GM23338 (cell line): ENCODE results near the gene DEPDC5. TPM values are rescaled to one million over a fixed set of nuclear protein-coding genes. Genes with fewer than 3 reads are reported as not detected.

Source experiments
- ATAC-seq: fragments of 200-7000 bp; cut with Tn5 transposase; 3 replicates; pipeline ENCODE4 v1.9.1; 2020
- DNase-seq: peaks from one replicate; pipeline ENCODE4 v3.0.0-alpha.2; 2015; ENCODE audit warnings: low spot score
- H2AFZ ChIP-seq: fragments of 200-600 bp; sonication (generic); 2 replicates; pipeline ENCODE4 v1.8.0; 2016; ENCODE audit warnings: antibody characterized with exemption, mild to moderate bottlenecking, moderate library complexity
- H3F3A ChIP-seq: fragments of 200-600 bp; sonication (generic); replicated peaks from 2 replicates; pipeline ENCODE4 v1.8.0; 2017; ENCODE audit warnings: antibody characterized with exemption, mixed run types, low read depth
- H3K27ac ChIP-seq: fragments of 200-600 bp; sonication (generic); 2 replicates; pipeline ENCODE4 v1.6.1; 2016; ENCODE audit warnings: low read depth
- H3K27me3 ChIP-seq: fragments of 200-600 bp; sonication (generic); 2 replicates; pipeline ENCODE4 v1.8.0; 2016; ENCODE audit warnings: mild to moderate bottlenecking, mixed run types, moderate library complexity; ENCODE audit not compliant: insufficient read depth
- H3K36me3 ChIP-seq: fragments of 200-600 bp; sonication (generic); 2 replicates; pipeline ENCODE4 v1.8.0; 2016; ENCODE audit warnings: mild to moderate bottlenecking; ENCODE audit not compliant: insufficient read depth
- H3K4me1 ChIP-seq: fragments of 200-600 bp; sonication (generic); 2 replicates; pipeline ENCODE4 v1.8.0; 2016; ENCODE audit warnings: mild to moderate bottlenecking, moderate library complexity; ENCODE audit not compliant: insufficient read depth
- H3K4me2 ChIP-seq: fragments of 200-600 bp; sonication (generic); 2 replicates; pipeline ENCODE4 v1.7.1; 2017; ENCODE audit warnings: mixed run types
- H3K4me3 ChIP-seq: fragments of 200-600 bp; sonication (generic); 2 replicates; pipeline ENCODE4 v1.6.1; 2016; ENCODE audit warnings: mixed run types
- H3K79me2 ChIP-seq: fragments of 200-600 bp; sonication (generic); replicated peaks from 2 replicates; pipeline ENCODE4 v1.8.0; 2017; ENCODE audit warnings: mild to moderate bottlenecking; ENCODE audit not compliant: insufficient read depth
- H3K9me2 ChIP-seq: fragments of 200-600 bp; sonication (generic); 2 replicates; pipeline ENCODE4 v1.8.0; 2017; ENCODE audit not compliant: insufficient read depth
- H4K20me1 ChIP-seq: fragments of 200-600 bp; sonication (generic); replicated peaks from 2 replicates; pipeline ENCODE4 v1.8.0; 2017; ENCODE audit warnings: mild to moderate bottlenecking; ENCODE audit not compliant: insufficient read depth
- H3K27ac Mint-ChIP-seq: 2 replicates; pipeline ENCODE4 v1.8.0; 2020; ENCODE audit warnings: inconsistent platforms, mild to moderate bottlenecking, moderate library complexity, mixed read lengths
- H3K27me3 Mint-ChIP-seq: 3 replicates; pipeline ENCODE4 v1.8.0; 2022; ENCODE audit warnings: low read depth, mild to moderate bottlenecking, moderate library complexity, mixed read lengths, inconsistent platforms; ENCODE audit not compliant: insufficient read depth, poor library complexity
- H3K36me3 Mint-ChIP-seq: 3 replicates; pipeline ENCODE4 v1.8.0; 2021; ENCODE audit warnings: low read depth, mild to moderate bottlenecking, inconsistent platforms, moderate library complexity, mixed read lengths
- H3K4me1 Mint-ChIP-seq: 3 replicates; pipeline ENCODE4 v1.8.0; 2020; ENCODE audit warnings: mild to moderate bottlenecking, inconsistent platforms, mixed read lengths
- H3K4me3 Mint-ChIP-seq: 3 replicates; pipeline ENCODE4 v1.8.0; 2021; ENCODE audit warnings: moderate library complexity, mild to moderate bottlenecking, inconsistent platforms, mixed read lengths
- H3K9me3 Mint-ChIP-seq: 3 replicates; pipeline ENCODE4 v1.8.0; 2020; ENCODE audit warnings: moderate library complexity, mild to moderate bottlenecking, inconsistent platforms, mixed read lengths
- CREB1 ChIP-seq: fragments of 250-450 bp; sonication (Bioruptor Pico); IDR thresholded peaks from 2 replicates; pipeline ENCODE4 v1.5.0; 2020; ENCODE audit warnings: low read depth, mild to moderate bottlenecking, moderate library complexity
- EZH2 ChIP-seq: fragments of 200-600 bp; sonication (generic); IDR thresholded peaks from one replicate; pipeline ENCODE4 v1.8.0; 2017; ENCODE audit warnings: antibody characterized with exemption, mild to moderate bottlenecking, low read depth; ENCODE audit not compliant: unreplicated experiment
- EZH2phosphoT487 ChIP-seq: fragments of 200-600 bp; sonication (generic); IDR thresholded peaks from one replicate; pipeline ENCODE4 v1.8.1; 2018; ENCODE audit warnings: antibody characterized with exemption; ENCODE audit not compliant: unreplicated experiment
- JUNB ChIP-seq: IDR thresholded peaks from one replicate; pipeline ENCODE4 v1.6.1; 2016; ENCODE audit warnings: antibody characterized with exemption; ENCODE audit not compliant: unreplicated experiment
- POLR2AphosphoS5 ChIP-seq: IDR thresholded peaks from 2 replicates; pipeline ENCODE4 v1.6.1; 2016; ENCODE audit warnings: antibody characterized with exemption, low read depth
- STAT1 ChIP-seq: IDR thresholded peaks from one replicate; pipeline ENCODE4 v1.6.1; 2016; ENCODE audit warnings: antibody characterized with exemption; ENCODE audit not compliant: unreplicated experiment
- ZNF114 ChIP-seq: fragments of 250-450 bp; sonication (Bioruptor Pico); IDR thresholded peaks from 2 replicates; pipeline ENCODE4 v1.5.0; 2020; ENCODE audit warnings: mild to moderate bottlenecking, moderate library complexity
- polyA plus RNA-seq: library from polyadenylated mRNA; unstranded; fragments of >200 nt; fragmentation: Nextera tagmentation; extraction: Ambion mirVana; gene quantifications from 2 replicates; pipeline ENCODE4 v1.2.1, GENCODE V29; 2016
- total RNA-seq: library from RNA; depleted of rRNA; stranded (reverse); fragments of >200 nt; shearing (Covaris generic); gene quantifications from 2 replicates; pipeline ENCODE4 v1.2.3, GENCODE V29; 2014
- TF ChIP-seq, protein P1 (sequence below), 2 experiments: fragments of 200-600 bp in 1 of 2; sonication (generic) in 1 of 2; conservative IDR thresholded peaks; 2 replicates each; pipeline versions ENCODE4 v1.5.1 to v1.6.1; 2016 to 2017; ENCODE audit warnings: antibody characterized with exemption in 2 of 2, low read depth in 2 of 2, mild to moderate bottlenecking in 2 of 2, moderate library complexity in 1 of 2

Gene DEPDC5
- total and polyA plus RNA-seq, 2 experiments from 2014 or later: 18.7 to 19.7 TPM

DNA sequence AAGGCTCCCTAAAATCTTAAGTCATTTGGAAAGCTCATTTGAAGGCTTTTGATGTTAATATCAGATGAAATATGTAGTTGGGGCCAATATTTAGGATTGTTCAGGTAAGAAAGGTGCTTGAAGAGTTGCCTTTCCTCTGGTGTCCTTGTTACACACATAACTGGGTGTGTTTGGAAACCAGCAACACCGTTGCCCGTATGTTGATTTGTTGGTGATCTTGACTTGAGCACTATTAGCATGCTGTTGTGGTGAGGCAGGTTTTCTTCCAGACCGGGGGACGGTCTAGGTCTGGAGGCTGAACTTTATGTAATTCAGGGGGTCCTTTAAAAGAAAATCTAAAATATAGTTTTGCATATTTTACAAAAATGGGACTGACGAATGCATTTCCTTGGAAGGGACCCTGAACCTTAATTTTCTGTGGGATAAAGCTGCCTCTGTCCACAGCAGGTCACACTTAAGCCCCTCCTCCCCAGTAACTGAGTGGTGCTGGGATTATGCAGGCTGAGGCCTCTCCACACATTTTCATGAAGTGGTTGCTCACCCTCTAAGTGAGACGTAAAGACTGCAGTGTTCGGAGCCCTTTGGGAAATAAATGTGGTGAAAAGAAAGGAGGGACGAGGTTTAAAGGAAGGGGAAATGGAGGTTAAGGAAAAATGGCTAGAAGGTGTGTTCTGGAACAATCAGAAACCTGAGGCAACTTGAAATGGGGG lies 192.3 kb downstream of the DEPDC5 start:
- H3K36me3 ChIP-seq: peaks cover 31% of the 10 kb centered on the region
- H3K9me2 ChIP-seq: no peaks in the 10 kb centered on the region

DNA sequence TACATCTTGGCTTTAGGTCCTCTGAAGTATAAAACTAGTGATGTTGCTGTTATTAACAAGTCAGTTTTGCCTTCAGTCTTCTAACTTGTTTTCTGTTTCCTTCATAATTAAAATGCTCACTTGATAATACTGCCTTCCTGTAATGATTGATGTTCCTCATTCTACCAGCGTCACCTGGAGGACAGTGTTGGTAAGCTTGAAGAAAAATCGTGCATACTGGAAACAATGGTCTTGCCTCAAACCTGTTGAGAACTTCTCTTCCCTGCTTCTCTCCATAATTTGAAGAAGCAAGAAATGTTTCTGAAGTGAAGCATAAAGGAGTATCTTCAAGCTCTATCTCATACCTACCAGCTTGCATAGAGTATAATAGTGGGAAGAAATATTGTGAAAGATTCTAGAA lies 193.5 kb downstream of the DEPDC5 start:
- Histone ChIP-seq H3K27ac (no peak overlapping the region), H3K79me2 (peaks cover 75% of the 10 kb centered on the region), H3K36me3 (peaks cover 31% of the 10 kb centered on the region), H3K9me2 (no peaks in the 10 kb centered on the region), H3K4me1 (peaks cover 30% of the 10 kb centered on the region), H3K4me2 (0 out of 2 replicates have a peak overlapping the region, but pooled peaks have one; percentile 87), H3K27me3 (no peaks in the 10 kb centered on the region), H3F3A (peaks cover 13% of the 10 kb centered on the region; the same call in 1 of the 2 replicates), H3K4me3 (no peak overlapping the region), H4K20me1 (peaks cover 57% of the 10 kb centered on the region), H2AFZ (no peak overlapping the region)
- no peak for ATAC-seq
- Mint-ChIP-seq H3K4me1 (peaks cover 23% of the 10 kb centered on the region), H3K4me3 (peak overlapping the region; percentile 54), H3K36me3 (peaks cover 50% of the 10 kb centered on the region), H3K27ac (no peak overlapping the region), H3K27me3 (peaks cover 2% of the 10 kb centered on the region), H3K9me3 (no peaks in the 10 kb centered on the region)
- TF ChIP-seq, protein P1, sequence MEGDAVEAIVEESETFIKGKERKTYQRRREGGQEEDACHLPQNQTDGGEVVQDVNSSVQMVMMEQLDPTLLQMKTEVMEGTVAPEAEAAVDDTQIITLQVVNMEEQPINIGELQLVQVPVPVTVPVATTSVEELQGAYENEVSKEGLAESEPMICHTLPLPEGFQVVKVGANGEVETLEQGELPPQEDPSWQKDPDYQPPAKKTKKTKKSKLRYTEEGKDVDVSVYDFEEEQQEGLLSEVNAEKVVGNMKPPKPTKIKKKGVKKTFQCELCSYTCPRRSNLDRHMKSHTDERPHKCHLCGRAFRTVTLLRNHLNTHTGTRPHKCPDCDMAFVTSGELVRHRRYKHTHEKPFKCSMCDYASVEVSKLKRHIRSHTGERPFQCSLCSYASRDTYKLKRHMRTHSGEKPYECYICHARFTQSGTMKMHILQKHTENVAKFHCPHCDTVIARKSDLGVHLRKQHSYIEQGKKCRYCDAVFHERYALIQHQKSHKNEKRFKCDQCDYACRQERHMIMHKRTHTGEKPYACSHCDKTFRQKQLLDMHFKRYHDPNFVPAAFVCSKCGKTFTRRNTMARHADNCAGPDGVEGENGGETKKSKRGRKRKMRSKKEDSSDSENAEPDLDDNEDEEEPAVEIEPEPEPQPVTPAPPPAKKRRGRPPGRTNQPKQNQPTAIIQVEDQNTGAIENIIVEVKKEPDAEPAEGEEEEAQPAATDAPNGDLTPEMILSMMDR (conservative IDR thresholded peaks at IDR 0.05; ENCODE audit: low read depth in 2 of 2): peak; percentile 54 to 65
- TF ChIP-seq EZH2phosphoT487: no peak
- DNase-seq: no peak

More for the DNA sequence above, 192.3 kb downstream of the DEPDC5 start:
- peaks cover 41% of the 10 kb centered on the region for H3K36me3 Mint-ChIP-seq
- DNase-seq (no peak), ATAC-seq (peak; percentile 4; the same call in 1 of the 3 replicates)
- peak overlapping the region; percentile 93 for H3K27ac ChIP-seq
- no peak overlapping the region for H3K4me3 Mint-ChIP-seq
- H3K27ac Mint-ChIP-seq: no peak overlapping the region
- H3K27me3 Mint-ChIP-seq: peaks cover 5% of the 10 kb centered on the region
- H3K4me1 ChIP-seq: peaks cover 26% of the 10 kb centered on the region
- H3K27me3 ChIP-seq: no peaks in the 10 kb centered on the region
- H3K4me3 ChIP-seq: peak overlapping the region; percentile 100
- peaks cover 45% of the 10 kb centered on the region for H4K20me1 ChIP-seq
- H3K4me2 ChIP-seq: peak overlapping the region; percentile 87
- TF ChIP-seq STAT1 (no peak), ZNF114 (CRISPR knock-in tag) (no peak)
- H3K79me2 ChIP-seq: peaks cover 63% of the 10 kb centered on the region
- H3K4me1 Mint-ChIP-seq: peaks cover 11% of the 10 kb centered on the region
- H3K9me3 Mint-ChIP-seq: no peaks in the 10 kb centered on the region
- H2AFZ ChIP-seq: no peak overlapping the region
- peaks cover 13% of the 10 kb centered on the region; the same call in 1 of the 2 replicates for H3F3A ChIP-seq

DNA sequence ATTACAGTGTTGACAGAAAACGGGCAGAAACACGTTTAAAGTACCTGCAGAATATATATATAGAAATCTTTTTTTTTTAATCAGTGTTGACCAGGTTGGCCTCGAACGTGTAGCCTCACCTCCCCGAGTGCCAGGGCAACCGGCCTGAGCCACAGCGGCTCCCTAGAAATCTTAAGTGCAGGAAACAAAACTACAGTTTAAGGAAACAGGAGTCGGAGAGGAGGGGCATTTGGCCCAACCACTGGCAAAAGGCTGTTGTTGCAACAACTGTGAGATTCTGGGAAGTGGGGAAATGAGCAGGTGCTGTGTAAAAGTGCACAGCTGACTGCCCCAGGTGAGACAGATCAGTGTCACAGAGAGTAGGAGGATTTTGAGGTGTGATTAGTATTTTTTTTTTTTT lies 194.2 kb downstream of the DEPDC5 start:
- peaks cover 82% of the 10 kb centered on the region for H3K79me2 ChIP-seq
- no peaks in the 10 kb centered on the region for H3K9me2 ChIP-seq
- H3K4me2 ChIP-seq: no peak overlapping the region
- peaks cover 31% of the 10 kb centered on the region for H3K36me3 ChIP-seq
- peaks cover 50% of the 10 kb centered on the region for H3K36me3 Mint-ChIP-seq
- ATAC-seq: no peak
- H3K27ac ChIP-seq: peak overlapping the region; percentile 72; the same call in 1 of the 2 replicates
- no peak overlapping the region for H3K4me3 Mint-ChIP-seq
- H3K27me3 ChIP-seq: no peaks in the 10 kb centered on the region
- H3K4me1 ChIP-seq: peaks cover 35% of the 10 kb centered on the region
- H3K9me3 Mint-ChIP-seq: no peaks in the 10 kb centered on the region
- peak overlapping the region; percentile 60; the same call in 1 of the 2 replicates for H3K27ac Mint-ChIP-seq
- no peak for DNase-seq
- H3K4me1 Mint-ChIP-seq: peaks cover 29% of the 10 kb centered on the region
- peaks cover 64% of the 10 kb centered on the region for H4K20me1 ChIP-seq
- H3K4me3 ChIP-seq: no peak overlapping the region
- H2AFZ ChIP-seq: no peak overlapping the region
- peaks cover 11% of the 10 kb centered on the region; the same call in 1 of the 2 replicates for H3F3A ChIP-seq
- peaks cover under 1% of the 10 kb centered on the region for H3K27me3 Mint-ChIP-seq
- no peak for TF ChIP-seq EZH2
- no peak for TF ChIP-seq STAT1
- TF ChIP-seq POLR2AphosphoS5: no peak
- TF ChIP-seq CREB1: no peak
- TF ChIP-seq JUNB: no peak
